Parathyroid adenoma (tissue), 2 donors: ENCODE results near the gene MGAT4C.

Source experiments
- H2AFZ ChIP-seq: fragments of 300-600 bp; sonication (generic); one replicate; pipeline ENCODE4 v1.7.0; 2017; ENCODE audit warnings: antibody characterized with exemption, mild to moderate bottlenecking
- H3K27ac ChIP-seq: fragments of 300-600 bp; sonication (generic); one replicate; pipeline ENCODE4 v1.7.0; 2017
- H3K27me3 ChIP-seq: fragments of 300-600 bp; sonication (generic); one replicate; pipeline ENCODE4 v1.7.0; 2017; ENCODE audit warnings: low read length; ENCODE audit not compliant: control insufficient read depth, insufficient read depth
- H3K36me3 ChIP-seq: fragments of 300-600 bp; sonication (generic); one replicate; pipeline ENCODE4 v1.7.0; 2017; ENCODE audit warnings: low read length; ENCODE audit not compliant: control insufficient read depth, insufficient read depth
- H3K4me1 ChIP-seq: fragments of 300-600 bp; sonication (generic); one replicate; pipeline ENCODE4 v1.7.0; 2017; ENCODE audit warnings: control low read depth
- H3K4me2 ChIP-seq: fragments of 300-600 bp; sonication (generic); one replicate; pipeline ENCODE4 v1.7.0; 2017; ENCODE audit warnings: low read length
- H3K4me3 ChIP-seq: fragments of 300-600 bp; sonication (generic); one replicate; pipeline ENCODE4 v1.7.0; 2017; ENCODE audit warnings: low read depth, low read length
- H3K79me2 ChIP-seq: fragments of 300-600 bp; sonication (generic); one replicate; pipeline ENCODE4 v1.7.0; 2017; ENCODE audit warnings: control low read depth
- H3K9ac ChIP-seq: fragments of 300-600 bp; sonication (generic); one replicate; pipeline ENCODE4 v1.7.0; 2017; ENCODE audit warnings: mild to moderate bottlenecking
- H3K9me3 ChIP-seq: fragments of 300-600 bp; sonication (generic); one replicate; pipeline ENCODE4 v1.7.0; 2017; ENCODE audit warnings: low read length; ENCODE audit not compliant: control insufficient read depth
- CTCF ChIP-seq: fragments of 300-600 bp; sonication (generic); IDR thresholded peaks from one replicate; pipeline ENCODE4 v1.7.0; 2017; ENCODE audit warnings: antibody characterized with exemption, mild to moderate bottlenecking
- donor health status: primary hyperparathyroidism.

Gene MGAT4C

GRCh38 chr12:86148612-86149011, 107.6 kb downstream of the MGAT4C start:
- no peaks in the 10 kb centered on the region for H3K4me1 ChIP-seq
- no peaks in the 10 kb centered on the region for H3K79me2 ChIP-seq
- no peak overlapping the region for H2AFZ ChIP-seq
- H3K27me3 ChIP-seq, result no peaks in the 10 kb centered on the region
- no peaks in the 10 kb centered on the region for H3K9me3 ChIP-seq
- no peak for TF ChIP-seq CTCF
- H3K27ac ChIP-seq, result no peak overlapping the region
- H3K4me2 ChIP-seq, result no peak overlapping the region
- no peak overlapping the region for H3K9ac ChIP-seq
- H3K36me3 ChIP-seq, result no peaks in the 10 kb centered on the region
- H3K4me3 ChIP-seq, result no peak overlapping the region

- TF ChIP-seq CTCF, result no peak
- Histone ChIP-seq H3K4me1 (no peaks in the 10 kb centered on the region), H3K27ac (no peak overlapping the region), H3K27me3 (no peaks in the 10 kb centered on the region), H3K4me3 (no peak overlapping the region), H3K9me3 (no peaks in the 10 kb centered on the region), H3K4me2 (no peak overlapping the region), H2AFZ (no peak overlapping the region), H3K79me2 (no peaks in the 10 kb centered on the region), H3K36me3 (no peaks in the 10 kb centered on the region), H3K9ac (no peak overlapping the region)
These were observed 108.1 kb downstream of the MGAT4C start for GRCh38 chr12:86148071-86148470.

GRCh38 chr12:86145156-86145555, 111.0 kb downstream of the MGAT4C start:
- TF ChIP-seq CTCF, result no peak
- no peaks in the 10 kb centered on the region for H3K9me3 ChIP-seq
- H3K4me1 ChIP-seq, result no peaks in the 10 kb centered on the region
- no peak overlapping the region for H3K4me3 ChIP-seq
- no peak overlapping the region for H3K4me2 ChIP-seq
- H3K27me3 ChIP-seq, result no peaks in the 10 kb centered on the region
- H3K36me3 ChIP-seq, result no peaks in the 10 kb centered on the region
- no peak overlapping the region for H3K27ac ChIP-seq
- H3K9ac ChIP-seq, result no peak overlapping the region
- H2AFZ ChIP-seq, result no peak overlapping the region
- no peaks in the 10 kb centered on the region for H3K79me2 ChIP-seq

GRCh38 chr12:86143162-86143561, 113.0 kb downstream of the MGAT4C start:
- Histone ChIP-seq H3K36me3 (no peaks in the 10 kb centered on the region), H3K79me2 (no peaks in the 10 kb centered on the region), H3K27me3 (no peaks in the 10 kb centered on the region), H2AFZ (no peak overlapping the region), H3K9ac (no peak overlapping the region), H3K27ac (no peak overlapping the region), H3K9me3 (no peaks in the 10 kb centered on the region), H3K4me3 (no peak overlapping the region), H3K4me1 (no peaks in the 10 kb centered on the region), H3K4me2 (no peak overlapping the region)
- no peak for TF ChIP-seq CTCF

GRCh38 chr12:86139671-86140070, 116.5 kb downstream of the MGAT4C start:
- no peak for TF ChIP-seq CTCF
- no peaks in the 10 kb centered on the region for H3K27me3 ChIP-seq
- no peaks in the 10 kb centered on the region for H3K36me3 ChIP-seq
- H3K79me2 ChIP-seq, result no peaks in the 10 kb centered on the region
- no peak overlapping the region for H3K4me2 ChIP-seq
- H3K4me3 ChIP-seq, result no peak overlapping the region
- H3K9me3 ChIP-seq, result no peaks in the 10 kb centered on the region
- H2AFZ ChIP-seq, result no peak overlapping the region
- no peak overlapping the region for H3K27ac ChIP-seq
- H3K4me1 ChIP-seq, result no peaks in the 10 kb centered on the region
- no peak overlapping the region for H3K9ac ChIP-seq
